Spleen (tissue), 7 donors: ENCODE measurements around the gene SHC1.
A peak's percentile ranks its signal among the peaks of the same experiment; 100 is the strongest.

ENCODE experiments used
- POLR2AphosphoS5 ChIP-seq, 3 donors: sonication (generic); formaldehyde crosslinking; IDR thresholded peaks; one replicate each; pipeline ENCODE4 v1.5.1; 2017; ENCODE audit warnings: antibody characterized with exemption in 3 of 3
- TF ChIP-seq, protein P1 (sequence below), 11 experiments: fragments of 200-600 bp in 7 of 11; fragments of 450-650 bp in 4 of 11; sonication (generic) in 4 of 11; IDR thresholded peaks in 8 of 11; conservative IDR thresholded peaks in 3 of 11; 1 replicate in 7 of 11; 2 replicates in 4 of 11; pipeline versions ENCODE4 v1.4.0 to v1.8.0; 2016 to 2021; ENCODE audit warnings: antibody characterized with exemption in 11 of 11, inconsistent platforms in 4 of 11, mild to moderate bottlenecking in 1 of 11
- donor health status: DM: no; HTN: no; CAD: no; lungs with moderate emphysema.
- donor health status: DM: no; HTN: no; CAD: no.
- donor health status: DM: no; HTN: no; CAD: no.

DNA sequence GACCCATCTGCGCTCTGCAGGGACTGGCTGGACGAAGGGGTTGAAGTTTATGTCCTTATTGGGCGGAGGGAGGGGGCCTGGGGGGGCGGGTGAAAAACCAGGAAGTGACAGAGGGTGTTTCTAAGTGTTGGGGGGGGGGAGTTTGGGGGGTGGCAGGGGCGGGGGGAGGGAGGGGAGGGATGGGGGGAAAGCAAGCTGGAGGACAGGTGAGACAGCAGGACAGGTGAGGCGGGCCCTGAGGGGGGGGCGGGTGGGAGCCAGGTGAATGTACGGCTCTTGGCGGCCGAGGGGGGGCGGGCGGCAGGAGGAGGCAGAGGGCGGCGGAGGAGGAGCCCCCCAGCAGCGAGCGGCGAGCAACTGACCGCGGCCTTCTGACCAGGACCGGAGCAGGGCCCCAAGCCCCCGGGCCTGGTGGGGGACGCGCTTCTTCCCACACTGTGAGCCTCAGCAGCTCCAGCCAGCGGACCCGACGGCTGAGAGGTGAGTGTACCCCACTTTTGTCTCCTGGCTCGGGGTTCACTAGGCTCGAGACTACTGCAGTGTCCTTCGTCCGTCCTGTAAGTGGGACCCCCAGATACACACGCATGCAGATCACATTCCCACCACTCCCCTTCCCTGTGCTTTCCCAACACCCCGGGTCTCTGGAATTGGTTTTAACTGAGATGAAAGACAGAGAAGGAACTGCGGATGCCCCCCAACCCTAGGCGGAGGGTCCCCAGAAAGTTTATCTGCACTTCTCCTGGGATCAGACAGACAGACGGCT is 32.1 kb upstream of the SHC1 start, which contains the start of gene ZBTB7B:
- TF ChIP-seq, protein P1, sequence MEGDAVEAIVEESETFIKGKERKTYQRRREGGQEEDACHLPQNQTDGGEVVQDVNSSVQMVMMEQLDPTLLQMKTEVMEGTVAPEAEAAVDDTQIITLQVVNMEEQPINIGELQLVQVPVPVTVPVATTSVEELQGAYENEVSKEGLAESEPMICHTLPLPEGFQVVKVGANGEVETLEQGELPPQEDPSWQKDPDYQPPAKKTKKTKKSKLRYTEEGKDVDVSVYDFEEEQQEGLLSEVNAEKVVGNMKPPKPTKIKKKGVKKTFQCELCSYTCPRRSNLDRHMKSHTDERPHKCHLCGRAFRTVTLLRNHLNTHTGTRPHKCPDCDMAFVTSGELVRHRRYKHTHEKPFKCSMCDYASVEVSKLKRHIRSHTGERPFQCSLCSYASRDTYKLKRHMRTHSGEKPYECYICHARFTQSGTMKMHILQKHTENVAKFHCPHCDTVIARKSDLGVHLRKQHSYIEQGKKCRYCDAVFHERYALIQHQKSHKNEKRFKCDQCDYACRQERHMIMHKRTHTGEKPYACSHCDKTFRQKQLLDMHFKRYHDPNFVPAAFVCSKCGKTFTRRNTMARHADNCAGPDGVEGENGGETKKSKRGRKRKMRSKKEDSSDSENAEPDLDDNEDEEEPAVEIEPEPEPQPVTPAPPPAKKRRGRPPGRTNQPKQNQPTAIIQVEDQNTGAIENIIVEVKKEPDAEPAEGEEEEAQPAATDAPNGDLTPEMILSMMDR (IDR thresholded peaks at IDR 0.05 in 8 of 11, conservative IDR thresholded peaks at IDR 0.05 in 3 of 11), result peak in 1 of 11 experiments; percentile 2
- no peak for TF ChIP-seq POLR2AphosphoS5 (IDR thresholded peaks at IDR 0.05)
